ENCODE data around the gene SDSL. TPM values are rescaled to one million over a fixed set of nuclear protein-coding genes. Genes with fewer than 3 reads are reported as not detected.

The SDSL gene
- polyA plus RNA-seq, 1 donor (not counting 4 experiments of a cell fraction or from before 2014, with no cell fraction given), result 1.9 TPM

GRCh38 chr12:113449299-113449698, 27.1 kb downstream of the SDSL start:
- TF ChIP-seq EZH2 (IDR thresholded peaks at IDR 0.05; ENCODE audit: low read length) (no peak), CTCF (optimal IDR thresholded peaks at IDR 0.05 in 1 of 3, IDR thresholded peaks at IDR 0.05 in 1 of 3, conservative IDR thresholded peaks at IDR 0.05 in 1 of 3; ENCODE audit: extremely low read depth in 1 of 3, insufficient read depth in 2 of 3, low read length in 3 of 3) (no peak)
- no peaks in the 10 kb centered on the region for H3K9me3 ChIP-seq (ENCODE audit: control insufficient read depth, low read depth, low read length)
- H3K27me3 ChIP-seq (ENCODE audit: control insufficient read depth, extremely low read depth, insufficient read depth, low read length), result peaks cover 5% of the 10 kb centered on the region
- no peaks in the 10 kb centered on the region for H4K20me1 ChIP-seq (ENCODE audit: control insufficient read depth, extremely low read depth, insufficient read depth, low read length)
- DNase-seq (ENCODE audit: low read depth, low spot score) (no peak), FAIRE-seq (no peak)
- no peak overlapping the region for H3K9ac ChIP-seq (ENCODE audit: control insufficient read depth, extremely low read depth, insufficient read depth, low read length)
- H3K9me1 ChIP-seq (ENCODE audit: control insufficient read depth, extremely low read depth, insufficient read depth, low read length), result no peaks in the 10 kb centered on the region
- dilution Hi-C loops (cut with MboI; ENCODE audit: extremely low pct_ligation_motif_present, low sequenced_read_pairs), result no loop called here
- H3K27ac ChIP-seq (ENCODE audit: control insufficient read depth, insufficient read depth, low read length), result no peak overlapping the region
- no peaks in the 10 kb centered on the region for H3K4me1 ChIP-seq (ENCODE audit: control insufficient read depth, extremely low read depth, insufficient read depth, low read length)
- no peak overlapping the region for H3K4me3 ChIP-seq (ENCODE audit: control insufficient read depth in 2 of 3, extremely low read depth in 1 of 3, insufficient read depth in 2 of 3, low read depth in 1 of 3, low read length in 3 of 3)
- H2AFZ ChIP-seq (ENCODE audit: control insufficient read depth, low read length), result no peak overlapping the region
- H3K36me3 ChIP-seq (ENCODE audit: control insufficient read depth in 2 of 2, extremely low read depth in 1 of 2, insufficient read depth in 2 of 2, low read length in 2 of 2), result no peaks in the 10 kb centered on the region
- no peak overlapping the region for H3K4me2 ChIP-seq (ENCODE audit: control insufficient read depth, extremely low read depth, insufficient read depth, low read depth, low read length)
- H3K79me2 ChIP-seq (ENCODE audit: control insufficient read depth, insufficient read depth, low read length), result no peaks in the 10 kb centered on the region

GRCh38 chr12:113449839-113450238, 27.7 kb downstream of the SDSL start:
- Histone ChIP-seq H3K9me3 (ENCODE audit: control insufficient read depth, low read depth, low read length) (no peaks in the 10 kb centered on the region), H3K9ac (ENCODE audit: control insufficient read depth, extremely low read depth, insufficient read depth, low read length) (no peak overlapping the region), H2AFZ (ENCODE audit: control insufficient read depth, low read length) (no peak overlapping the region), H3K27ac (ENCODE audit: control insufficient read depth, insufficient read depth, low read length) (no peak overlapping the region), H3K9me1 (ENCODE audit: control insufficient read depth, extremely low read depth, insufficient read depth, low read length) (no peaks in the 10 kb centered on the region), H3K4me3 (ENCODE audit: control insufficient read depth in 2 of 3, extremely low read depth in 1 of 3, insufficient read depth in 2 of 3, low read depth in 1 of 3, low read length in 3 of 3) (no peak overlapping the region), H3K27me3 (ENCODE audit: control insufficient read depth, extremely low read depth, insufficient read depth, low read length) (peaks cover 5% of the 10 kb centered on the region), H3K79me2 (ENCODE audit: control insufficient read depth, insufficient read depth, low read length) (no peaks in the 10 kb centered on the region), H3K4me2 (ENCODE audit: control insufficient read depth, extremely low read depth, insufficient read depth, low read depth, low read length) (no peak overlapping the region), H4K20me1 (ENCODE audit: control insufficient read depth, extremely low read depth, insufficient read depth, low read length) (no peaks in the 10 kb centered on the region), H3K36me3 (ENCODE audit: control insufficient read depth in 2 of 2, extremely low read depth in 1 of 2, insufficient read depth in 2 of 2, low read length in 2 of 2) (no peaks in the 10 kb centered on the region), H3K4me1 (ENCODE audit: control insufficient read depth, extremely low read depth, insufficient read depth, low read length) (no peaks in the 10 kb centered on the region)
- no peak for DNase-seq (ENCODE audit: low read depth, low spot score)
- TF ChIP-seq CTCF (optimal IDR thresholded peaks at IDR 0.05 in 1 of 3, IDR thresholded peaks at IDR 0.05 in 1 of 3, conservative IDR thresholded peaks at IDR 0.05 in 1 of 3; ENCODE audit: extremely low read depth in 1 of 3, insufficient read depth in 2 of 3, low read length in 3 of 3) (no peak), EZH2 (IDR thresholded peaks at IDR 0.05; ENCODE audit: low read length) (no peak)
- dilution Hi-C loops (cut with MboI; ENCODE audit: extremely low pct_ligation_motif_present, low sequenced_read_pairs), result no loop called here
- FAIRE-seq, result no peak
